ENCODE data around the gene EPYC. TPM values are rescaled to one million over a fixed set of nuclear protein-coding genes. Genes with fewer than 3 reads are reported as not detected.

The EPYC gene
- total and polyA plus RNA-seq, 10 of the 15 experiments (the other 5 are each of a cell fraction or from before 2014, with no cell fraction given), result not detected

GRCh38 chr12:90974286-90974685, 30.5 kb downstream of the EPYC start (continued):
- TF ChIP-seq ZBTB11 (CRISPR knock-in tag; IDR thresholded peaks at IDR 0.05) (no peak), IRF4 (IDR thresholded peaks at IDR 0.05; ENCODE audit: low read depth, low read length) (no peak), NFIC (IDR thresholded peaks at IDR 0.05; ENCODE audit: low read depth, low read length) (no peak), ETV6 (conservative IDR thresholded peaks at IDR 0.05 in 1 of 2, IDR thresholded peaks at IDR 0.05 in 1 of 2; ENCODE audit: borderline replicate concordance in 1 of 2, low read depth in 1 of 2) (no peak), ESRRA (IDR thresholded peaks at IDR 0.05; ENCODE audit: low read length) (no peak), NR2C2 (IDR thresholded peaks at IDR 0.05; ENCODE audit: borderline replicate concordance, control insufficient read depth, insufficient read length, low read depth) (no peak), SMC3 (IDR thresholded peaks at IDR 0.05; ENCODE audit: borderline replicate concordance, low read length) (no peak), GATAD2B (conservative IDR thresholded peaks at IDR 0.05; ENCODE audit: low read depth) (no peak)

- H3K27ac ChIP-seq (ENCODE audit: control insufficient read depth, insufficient read depth), result no peak overlapping the region
- DNase-seq (ENCODE audit: low read depth, low spot score), result no peak
- H3K4me1 ChIP-seq (ENCODE audit: control insufficient read depth, insufficient read depth, low read length), result no peaks in the 10 kb centered on the region
- no peak for FAIRE-seq
- BruUV-seq (replicated peaks), result no TSS peak
- SMC1A ChIA-PET (ENCODE audit: uncharacterized antibody, unreplicated experiment), result no interaction called here
- TF ChIP-seq RB1 (IDR thresholded peaks at IDR 0.05; ENCODE audit: borderline replicate concordance), result no peak
- TF ChIP-seq SMC3 (IDR thresholded peaks at IDR 0.05; ENCODE audit: borderline replicate concordance, low read length), result no peak
- no peak for TF ChIP-seq ASH2L (IDR thresholded peaks at IDR 0.05; ENCODE audit: borderline replicate concordance, low read depth)
- no peak for TF ChIP-seq ZBTB11 (CRISPR knock-in tag; IDR thresholded peaks at IDR 0.05)
- TF ChIP-seq SREBF2 (IDR thresholded peaks at IDR 0.05; ENCODE audit: low read length), result no peak
- TF ChIP-seq RELB (IDR thresholded peaks at IDR 0.05; ENCODE audit: low read depth), result no peak
- TF ChIP-seq PAX8 (IDR thresholded peaks at IDR 0.05), result no peak
- TF ChIP-seq GATAD2B (conservative IDR thresholded peaks at IDR 0.05; ENCODE audit: low read depth), result no peak
- no peak for TF ChIP-seq NFYB (IDR thresholded peaks at IDR 0.05; ENCODE audit: insufficient read depth, low read depth, low read length)
- CTCF ChIA-PET, result no interaction called here
- no peak overlapping the region for H3K9ac ChIP-seq (ENCODE audit: control insufficient read depth, insufficient read depth, low read length)
- no peak overlapping the region for H3K4me2 ChIP-seq (ENCODE audit: control insufficient read depth, insufficient read depth)
- in situ Hi-C loops (cut with MboI) (no loop called here), intact Hi-C loops (cut with micrococcal nuclease; ENCODE audit: unreplicated experiment) (no loop called here)
- no peak overlapping the region for H3K4me3 ChIP-seq
- RAD21 ChIA-PET (ENCODE audit: unreplicated experiment), result no interaction called here
- no peaks in the 10 kb centered on the region for H3K9me3 ChIP-seq (replicated peaks; ENCODE audit: control insufficient read depth, insufficient read depth, low read length)
- H3K27me3 ChIP-seq (replicated peaks in 1 of 2; ENCODE audit: control insufficient read depth in 2 of 2, insufficient read depth in 2 of 2, low read length in 1 of 2), result no peaks in the 10 kb centered on the region
- H3K79me2 ChIP-seq (ENCODE audit: control insufficient read depth, insufficient read depth, low read length), result no peaks in the 10 kb centered on the region
- POLR2A ChIA-PET, result no interaction called here
- H4K20me1 ChIP-seq (ENCODE audit: control insufficient read depth, insufficient read depth), result no peaks in the 10 kb centered on the region
- no peak for ATAC-seq
- H2AFZ ChIP-seq (ENCODE audit: control insufficient read depth, low read depth, low read length), result no peak overlapping the region
- no peaks in the 10 kb centered on the region for H3K36me3 ChIP-seq (ENCODE audit: control insufficient read depth in 2 of 2, insufficient read depth in 2 of 2, low read length in 1 of 2)
These were observed 32.5 kb downstream of the EPYC start for GRCh38 chr12:90972226-90972625.
